K562 (cell line): ENCODE measurements around the gene TTC32. TPM values are rescaled to one million over a fixed set of nuclear protein-coding genes. Genes with fewer than 3 reads are reported as not detected.
"Not testable (repeated sequence)": the region's sequence is repeated elsewhere in the genome, so short reads cannot be mapped to it uniquely, and the experiment has no call there.

Experiments used
- ATAC-seq: fragments of 200-7000 bp; cut with Tn5 transposase; 3 replicates; pipeline ENCODE4 v1.9.1; 2020; ENCODE audit warnings: moderate library complexity
- BruUV-seq: library from RNA; stranded (reverse); fragments of 400-500 nt; replicated peaks from 2 replicates; lab custom pipeline; 2021; lab: Mats Ljungman, UMichigan
- CTCF ChIA-PET: fragments of 300-600 bp; formaldehyde crosslinking; extraction: SDS; loops from one replicate; lab custom pipeline; 2021; ENCODE audit warnings: low intra/inter-chr PET ratio; lab: Yijun Ruan, JAX
- POLR2A ChIA-PET: fragments of 300-600, 350-650 bp; sonication (Branson Sonifier 250); formaldehyde crosslinking; extraction: SDS; loops from one replicate; lab custom pipeline; 2021; ENCODE audit warnings: antibody characterized with exemption, inconsistent platforms; lab: Yijun Ruan, JAX
- DNase-seq, 4 experiments: peaks; one replicate each; pipeline versions ENCODE4 v3.0.0 to v3.0.0-alpha.2; 2011 to 2018; ENCODE audit warnings: low spot score in 3 of 4, mixed read lengths in 3 of 4; ENCODE audit errors: extremely low read depth in 1 of 4
- FAIRE-seq: peaks from 2 replicates; lab custom pipeline; 2011; peaks lifted over from hg19 to GRCh38; lab: Jason Lieb, UNC
- H2AFZ ChIP-seq: 2 replicates; pipeline ENCODE4 v1.6.0; 2011; ENCODE audit warnings: low read depth, low read length, control low read depth, inconsistent platforms
- H3K27ac ChIP-seq: fragments of 200-600 bp; 3 replicates; pipeline ENCODE4 v1.8.0; 2011; ENCODE audit warnings: low read depth, mild to moderate bottlenecking, control low read depth, inconsistent platforms, low read length, moderate library complexity, mixed read lengths; ENCODE audit errors: extremely low read depth
- H3K27me3 ChIP-seq, 2 experiments: fragments of 300-600 bp in 1 of 2; 2 replicates in 1 of 2; 3 replicates in 1 of 2; pipeline versions ENCODE4 v1.6.0 to v1.8.0; 2011; ENCODE audit warnings: inconsistent platforms in 2 of 2, low read length in 2 of 2, mild to moderate bottlenecking in 1 of 2, mixed read lengths in 1 of 2, moderate library complexity in 1 of 2; ENCODE audit not compliant: control insufficient read depth in 2 of 2, insufficient read depth in 2 of 2
- H3K36me3 ChIP-seq: fragments of 300-600 bp; 3 replicates; pipeline ENCODE4 v1.8.0; 2011; ENCODE audit warnings: mild to moderate bottlenecking, low read length, inconsistent platforms; ENCODE audit not compliant: control insufficient read depth, insufficient read depth
- H3K4me1 ChIP-seq, 2 experiments: fragments of 200-600 bp in 1 of 2; replicated peaks in 1 of 2; 2 replicates in 1 of 2; 3 replicates in 1 of 2; pipeline versions ENCODE4 v1.5.1 to v1.8.0; 2011; ENCODE audit warnings: inconsistent platforms in 2 of 2, low read length in 2 of 2, mild to moderate bottlenecking in 1 of 2, mixed read lengths in 1 of 2, moderate library complexity in 1 of 2; ENCODE audit not compliant: control insufficient read depth in 2 of 2, insufficient read depth in 2 of 2
- H3K4me2 ChIP-seq: 2 replicates; pipeline ENCODE4 v1.6.1; 2011; ENCODE audit warnings: low read length, control low read depth, inconsistent platforms, mixed read lengths; ENCODE audit not compliant: insufficient read depth
- H3K4me3 ChIP-seq: fragments of 200-600 bp; sonication (generic), shearing (Covaris generic); 2 replicates; pipeline ENCODE4 v1.5.1; 2016; ENCODE audit warnings: control low read depth, inconsistent platforms
- H3K79me2 ChIP-seq: fragments of 200-600 bp; 3 replicates; pipeline ENCODE4 v1.8.0; 2011; ENCODE audit warnings: low read length, inconsistent platforms; ENCODE audit not compliant: control insufficient read depth, insufficient read depth
- H3K9ac ChIP-seq, 2 experiments: 2 replicates each; pipeline versions ENCODE4 v1.6.0 to v1.6.1; 2011; ENCODE audit warnings: low read depth in 2 of 2, low read length in 2 of 2, control low read depth in 1 of 2, inconsistent platforms in 1 of 2, mild to moderate bottlenecking in 1 of 2, mixed read lengths in 1 of 2; ENCODE audit not compliant: insufficient read depth in 1 of 2
- H3K9me1 ChIP-seq: one replicate; pipeline ENCODE4 v1.6.0; 2011; ENCODE audit warnings: inconsistent platforms, mild to moderate bottlenecking, low read length, moderate library complexity; ENCODE audit not compliant: control insufficient read depth, insufficient read depth
- H3K9me3 ChIP-seq: replicated peaks from 2 replicates; pipeline ENCODE4 v1.5.1; 2011; ENCODE audit warnings: low read depth, low read length, inconsistent platforms; ENCODE audit not compliant: control insufficient read depth, insufficient read depth
- H4K20me1 ChIP-seq: replicated peaks from 2 replicates; pipeline ENCODE4 v1.6.1; 2011; ENCODE audit warnings: low read length, inconsistent platforms, mixed read lengths; ENCODE audit not compliant: control insufficient read depth, insufficient read depth
- ZNF146 ChIP-seq: IDR thresholded peaks from one replicate; pipeline ENCODE4 v1.6.1; 2018; ENCODE audit warnings: missing compliant biosample characterization; ENCODE audit not compliant: unreplicated experiment
- WGBS: fragments of 100-300 bp; shearing (Covaris generic); methylation state at CpG from one replicate; pipeline ENCODE4 v1.1.6; 2016; ENCODE audit warnings: low coverage, mixed read lengths; ENCODE audit not compliant: insufficient coverage; ENCODE audit errors: missing lambda C conversion rate; 5-methylcytosine and 5-hydroxymethylcytosine counted together
- in situ Hi-C: fragments of 300-500 bp; cut with MboI; formaldehyde crosslinking; loops from 4 replicates; pipeline ENCODE4 v1.15.0; 2018; ENCODE audit warnings: inconsistent platforms, mixed read lengths
- intact Hi-C: fragments of 100-400 bp; cut with micrococcal nuclease; formaldehyde crosslinking; loops from 2 replicates; pipeline ENCODE4 v1.14.2; 2022
- polyA plus RNA-seq, 8 experiments: library from polyadenylated mRNA; depleted of rRNA in 4 of 8; stranded (reverse) in 5 of 8; unstranded in 3 of 8; fragments of >200 nt; fragmentation: Nextera tagmentation in 2 of 8; fragmentation: Illumina TruSeq in 1 of 8; extraction: Ambion mirVana in 2 of 8; extraction: Trizol in 1 of 8; gene quantifications; 2 replicates each; pipeline versions ENCODE4 v1.2.1 to v1.2.3, GENCODE V29; 2011 to 2014; ENCODE audit warnings: inconsistent platforms in 1 of 8, missing spikeins in 1 of 8
- total RNA-seq, 7 experiments: library from RNA; depleted of rRNA in 6 of 7; stranded (reverse); fragments of >200 nt in 6 of 7; fragmentation: Illumina TruSeq in 2 of 7; extraction: Trizol in 2 of 7; gene quantifications; 2 replicates each; pipeline versions ENCODE4 v1.2.1 to v1.2.3, GENCODE V29; 2011 to 2021; ENCODE audit warnings: low replicate concordance in 1 of 7

Gene TTC32
- total and polyA plus RNA-seq, 9 of the 15 experiments (the other 6 are each of a cell fraction or from before 2014, with no cell fraction given), result 27.6 to 71.4 (median 52.6) TPM

DNA sequence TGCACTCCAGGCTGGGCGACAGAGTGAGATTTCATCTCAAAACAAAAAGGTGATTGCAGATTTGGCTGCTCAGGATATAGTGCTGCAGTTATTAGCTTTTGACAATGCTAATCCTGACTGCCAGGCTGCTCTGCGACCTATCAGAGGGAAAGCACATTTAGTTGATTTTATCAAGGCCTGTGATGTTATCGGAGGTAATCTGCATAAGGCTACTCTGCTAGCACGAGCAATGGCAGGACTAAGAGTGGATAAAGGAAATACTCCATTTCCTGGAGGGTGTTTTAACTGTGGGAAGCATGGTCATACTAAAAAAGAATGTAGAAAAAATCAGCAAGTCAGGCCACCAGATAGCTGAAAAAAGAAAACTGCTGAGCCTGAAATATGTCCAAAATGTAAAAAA lies 22.7 kb upstream of the TTC32 start:
- not testable (repeated sequence) for H3K27me3 ChIP-seq, H3K9me3 ChIP-seq, BruUV-seq

DNA sequence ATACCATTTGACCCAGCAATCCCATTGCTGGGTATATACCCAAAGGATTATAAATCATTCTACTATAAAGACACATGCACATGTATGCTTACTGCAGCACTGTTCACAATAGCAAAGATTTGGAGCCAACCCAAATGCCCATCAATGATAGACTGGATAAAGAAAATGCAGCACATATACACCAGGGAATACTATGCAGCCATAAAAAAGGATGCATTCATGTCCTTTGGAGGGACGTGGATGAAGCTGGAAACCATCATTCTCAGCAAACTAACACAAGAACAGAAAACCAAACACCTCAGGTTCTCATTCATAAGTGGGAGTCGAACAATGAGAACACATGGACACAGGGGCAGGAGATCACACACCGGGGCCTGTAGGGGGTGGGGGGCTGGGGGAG lies 20.4 kb upstream of the TTC32 start:
- ATAC-seq, BruUV-seq, in situ Hi-C loops, FAIRE-seq, H3K4me3 ChIP-seq, POLR2A ChIA-PET, H3K79me2 ChIP-seq, H3K9ac ChIP-seq, intact Hi-C loops, H3K9me1 ChIP-seq, H3K27ac ChIP-seq, H3K36me3 ChIP-seq, CTCF ChIA-PET, H3K9me3 ChIP-seq, H3K4me1 ChIP-seq, H4K20me1 ChIP-seq, DNase-seq, H2AFZ ChIP-seq, H3K27me3 ChIP-seq, H3K4me2 ChIP-seq: not testable (repeated sequence)
- peak; percentile 89 for TF ChIP-seq ZNF146 (CRISPR knock-in tag)
- 31% methylated on average over 3 of the region's 3 CpGs for WGBS

More for the DNA sequence above, 22.7 kb upstream of the TTC32 start:
- H3K9ac ChIP-seq, H3K4me1 ChIP-seq, intact Hi-C loops, H3K9me1 ChIP-seq, H3K4me2 ChIP-seq, H2AFZ ChIP-seq, in situ Hi-C loops, FAIRE-seq, H3K79me2 ChIP-seq, H3K27ac ChIP-seq, CTCF ChIA-PET, ATAC-seq, H3K36me3 ChIP-seq, H3K4me3 ChIP-seq, DNase-seq, H4K20me1 ChIP-seq: not testable (repeated sequence)
- 39% methylated on average over 4 of the region's 4 CpGs for WGBS
- POLR2A ChIA-PET, result interaction anchor here (0.7 kb wide), 1 partner anchor 103 kb away, joined by 3 read pairs; no protein-coding TSS in a partner anchor
